GM19455 (cell line): ENCODE results near the gene WDR54.

Experiments
- ATAC-seq: cut with Tn5 transposase; IDR thresholded peaks from one replicate; pipeline ENCODE4 v1.9.1; 2021; ENCODE audit not compliant: unreplicated experiment

Gene WDR54

GRCh38 chr2:74474899-74475298 is 53.4 kb downstream of the WDR54 start:
- no peak for ATAC-seq
